Measurements from ENCODE around the gene PLSCR2.

The PLSCR2 gene

GRCh38 chr3:146493221-146493620 is 23.9 kb upstream of the PLSCR2 start:
- Histone ChIP-seq H3K4me1 (ENCODE audit: insufficient read depth, low read length, poor library complexity, severe bottlenecking) (peaks cover 4% of the 10 kb centered on the region), H3K9ac (ENCODE audit: low read depth, low read length, poor library complexity, severe bottlenecking) (no peak overlapping the region), H3K9me3 (ENCODE audit: insufficient read depth, low read depth, low read length) (no peaks in the 10 kb centered on the region), H3K27me3 (ENCODE audit: insufficient read depth, low read length, poor library complexity, severe bottlenecking) (no peaks in the 10 kb centered on the region), H4K20me1 (ENCODE audit: insufficient read depth, low read length, poor library complexity, severe bottlenecking) (no peaks in the 10 kb centered on the region), H3K9me2 (replicated peaks; ENCODE audit: low read depth, low read length) (no peaks in the 10 kb centered on the region), H2AFZ (ENCODE audit: low read length) (no peak overlapping the region), H3K4me2 (ENCODE audit: low read depth, low read length, poor library complexity, severe bottlenecking) (no peak overlapping the region), H3K36me3 (ENCODE audit: insufficient read depth, low read length) (no peaks in the 10 kb centered on the region), H3K4me3 (ENCODE audit: low read length, poor library complexity, severe bottlenecking) (no peak overlapping the region), H3K79me2 (ENCODE audit: insufficient read depth, low read length) (no peaks in the 10 kb centered on the region), H3F3A (ENCODE audit: low read depth) (no peaks in the 10 kb centered on the region)
- TF ChIP-seq CTCF (conservative IDR thresholded peaks at IDR 0.05; ENCODE audit: low read length) (no peak), EZH2phosphoT487 (IDR thresholded peaks at IDR 0.05; ENCODE audit: borderline replicate concordance) (no peak)

- no peaks in the 10 kb centered on the region for H3K9me2 ChIP-seq (replicated peaks; ENCODE audit: low read depth, low read length)
- no peaks in the 10 kb centered on the region for H3F3A ChIP-seq (ENCODE audit: low read depth)
- no peak overlapping the region for H3K4me2 ChIP-seq (ENCODE audit: low read depth, low read length, poor library complexity, severe bottlenecking)
- no peaks in the 10 kb centered on the region for H3K9me3 ChIP-seq (ENCODE audit: insufficient read depth, low read depth, low read length)
- no peak overlapping the region for H2AFZ ChIP-seq (ENCODE audit: low read length)
- no peak overlapping the region for H3K9ac ChIP-seq (ENCODE audit: low read depth, low read length, poor library complexity, severe bottlenecking)
- no peaks in the 10 kb centered on the region for H3K27me3 ChIP-seq (ENCODE audit: insufficient read depth, low read length, poor library complexity, severe bottlenecking)
- H3K4me1 ChIP-seq (ENCODE audit: insufficient read depth, low read length, poor library complexity, severe bottlenecking), result no peaks in the 10 kb centered on the region
- H3K79me2 ChIP-seq (ENCODE audit: insufficient read depth, low read length), result no peaks in the 10 kb centered on the region
- no peaks in the 10 kb centered on the region for H4K20me1 ChIP-seq (ENCODE audit: insufficient read depth, low read length, poor library complexity, severe bottlenecking)
- no peak overlapping the region for H3K4me3 ChIP-seq (ENCODE audit: low read length, poor library complexity, severe bottlenecking)
- TF ChIP-seq EZH2phosphoT487 (IDR thresholded peaks at IDR 0.05; ENCODE audit: borderline replicate concordance) (no peak), CTCF (conservative IDR thresholded peaks at IDR 0.05; ENCODE audit: low read length) (no peak)
- H3K36me3 ChIP-seq (ENCODE audit: insufficient read depth, low read length), result no peaks in the 10 kb centered on the region
Observed at GRCh38 chr3:146491303-146491702, 21.9 kb upstream of the PLSCR2 start.

- no peak overlapping the region for H3K4me2 ChIP-seq (ENCODE audit: low read depth, low read length, poor library complexity, severe bottlenecking)
- TF ChIP-seq CTCF (conservative IDR thresholded peaks at IDR 0.05; ENCODE audit: low read length) (no peak), EZH2phosphoT487 (IDR thresholded peaks at IDR 0.05; ENCODE audit: borderline replicate concordance) (no peak)
- no peaks in the 10 kb centered on the region for H3K9me2 ChIP-seq (replicated peaks; ENCODE audit: low read depth, low read length)
- H3K36me3 ChIP-seq (ENCODE audit: insufficient read depth, low read length), result no peaks in the 10 kb centered on the region
- H3F3A ChIP-seq (ENCODE audit: low read depth), result no peaks in the 10 kb centered on the region
- H3K4me1 ChIP-seq (ENCODE audit: insufficient read depth, low read length, poor library complexity, severe bottlenecking), result no peaks in the 10 kb centered on the region
- H3K79me2 ChIP-seq (ENCODE audit: insufficient read depth, low read length), result no peaks in the 10 kb centered on the region
- no peaks in the 10 kb centered on the region for H4K20me1 ChIP-seq (ENCODE audit: insufficient read depth, low read length, poor library complexity, severe bottlenecking)
- H3K4me3 ChIP-seq (ENCODE audit: low read length, poor library complexity, severe bottlenecking), result no peak overlapping the region
- no peaks in the 10 kb centered on the region for H3K27me3 ChIP-seq (ENCODE audit: insufficient read depth, low read length, poor library complexity, severe bottlenecking)
- no peaks in the 10 kb centered on the region for H3K9me3 ChIP-seq (ENCODE audit: insufficient read depth, low read depth, low read length)
- no peak overlapping the region for H2AFZ ChIP-seq (ENCODE audit: low read length)
- H3K9ac ChIP-seq (ENCODE audit: low read depth, low read length, poor library complexity, severe bottlenecking), result no peak overlapping the region
Observed at GRCh38 chr3:146485297-146485696, 15.9 kb upstream of the PLSCR2 start.
